Activated T-helper 17 cell treated with anti-CD3 and anti-CD28 coated beads, Interleukin-2, amount 50 U/mL, for 72 hours (primary cell): ENCODE measurements around the gene PDS5A. TPM values are rescaled to one million over a fixed set of nuclear protein-coding genes. Genes with fewer than 3 reads are reported as not detected.
"Not testable (repeated sequence)": the region's sequence is repeated elsewhere in the genome, so short reads cannot be mapped to it uniquely, and the experiment has no call there.

ENCODE experiments used
- ATAC-seq: fragments of 150-1000 bp; cut with Tn5 transposase; replicated peaks from 2 replicates; pipeline ENCODE4 v1.10.0; 2021; ENCODE audit warnings: mild to moderate bottlenecking, moderate library complexity
- H3K27ac Mint-ChIP-seq: one replicate; pipeline ENCODE4 v1.8.0; 2022; ENCODE audit warnings: mixed read lengths
- H3K27me3 Mint-ChIP-seq: one replicate; pipeline ENCODE4 v1.8.0; 2022; ENCODE audit warnings: mixed read lengths
- H3K36me3 Mint-ChIP-seq: one replicate; pipeline ENCODE4 v1.8.0; 2022; ENCODE audit warnings: low read depth, mild to moderate bottlenecking, mixed read lengths
- H3K4me1 Mint-ChIP-seq: one replicate; pipeline ENCODE4 v1.8.0; 2022; ENCODE audit warnings: mixed read lengths
- H3K4me3 Mint-ChIP-seq: one replicate; pipeline ENCODE4 v1.8.0; 2022; ENCODE audit warnings: mild to moderate bottlenecking, mixed read lengths
- H3K9me3 Mint-ChIP-seq: one replicate; pipeline ENCODE4 v1.8.0; 2022; ENCODE audit warnings: mixed read lengths
- total RNA-seq, 2 donors: library from RNA; stranded (reverse); gene quantifications; one replicate each; pipeline ENCODE4 v1.2.3, GENCODE V29; 2022

The PDS5A gene
- total RNA-seq, 2 donors from 2014 or later: 78.8 to 113 TPM

- Mint-ChIP-seq H3K4me3 (peak overlapping the region; percentile 36), H3K36me3 (peaks cover 12% of the 10 kb centered on the region), H3K27me3 (no peaks in the 10 kb centered on the region), H3K9me3 (no peaks in the 10 kb centered on the region), H3K27ac (peak overlapping the region; percentile 81), H3K4me1 (peaks cover 36% of the 10 kb centered on the region)
- ATAC-seq: no peak
Observed at GRCh38 chr4:39936565-39937418, 40.9 kb downstream of the PDS5A start.

GRCh38 chr4:39933671-39934590, 43.8 kb downstream of the PDS5A start:
- H3K4me3 Mint-ChIP-seq: peak overlapping the region; percentile 54
- H3K36me3 Mint-ChIP-seq: peaks cover 16% of the 10 kb centered on the region
- peak overlapping the region; percentile 31 for H3K27ac Mint-ChIP-seq
- no peaks in the 10 kb centered on the region for H3K9me3 Mint-ChIP-seq
- ATAC-seq: peak; percentile 56
- peaks cover 34% of the 10 kb centered on the region for H3K4me1 Mint-ChIP-seq
- H3K27me3 Mint-ChIP-seq: no peaks in the 10 kb centered on the region

GRCh38 chr4:39932776-39933402, 44.8 kb downstream of the PDS5A start:
- H3K36me3 Mint-ChIP-seq: peaks cover 27% of the 10 kb centered on the region
- H3K27me3 Mint-ChIP-seq: no peaks in the 10 kb centered on the region
- peak overlapping the region; percentile 54 for H3K4me3 Mint-ChIP-seq
- peak; percentile 69 for ATAC-seq
- H3K4me1 Mint-ChIP-seq: peaks cover 34% of the 10 kb centered on the region
- no peaks in the 10 kb centered on the region for H3K9me3 Mint-ChIP-seq
- H3K27ac Mint-ChIP-seq: peak overlapping the region; percentile 31

GRCh38 chr4:39931441-39931901, 46.2 kb downstream of the PDS5A start:
- peaks cover 38% of the 10 kb centered on the region for H3K36me3 Mint-ChIP-seq
- peak; percentile 73 for ATAC-seq

GRCh38 chr4:39928538-39928937, 49.2 kb downstream of the PDS5A start:
- Mint-ChIP-seq H3K27ac (no peak overlapping the region), H3K4me1 (peaks cover 24% of the 10 kb centered on the region), H3K4me3 (no peak overlapping the region), H3K9me3 (no peaks in the 10 kb centered on the region), H3K36me3 (peaks cover 55% of the 10 kb centered on the region), H3K27me3 (no peaks in the 10 kb centered on the region)
- ATAC-seq: no peak

More at GRCh38 chr4:39931441-39931901, 46.2 kb downstream of the PDS5A start:
- Mint-ChIP-seq H3K4me1 (peaks cover 30% of the 10 kb centered on the region), H3K27me3 (no peaks in the 10 kb centered on the region), H3K9me3 (no peaks in the 10 kb centered on the region), H3K27ac (peak overlapping the region; percentile 31), H3K4me3 (peak overlapping the region; percentile 54)

GRCh38 chr4:39924014-39924413, 53.7 kb downstream of the PDS5A start:
- Mint-ChIP-seq H3K27me3 (no peaks in the 10 kb centered on the region), H3K36me3 (peaks cover 86% of the 10 kb centered on the region), H3K4me3 (no peak overlapping the region), H3K4me1 (peaks cover 12% of the 10 kb centered on the region), H3K27ac (peak overlapping the region; percentile 75), H3K9me3 (no peaks in the 10 kb centered on the region)
- no peak for ATAC-seq

- H3K27me3 Mint-ChIP-seq: no peaks in the 10 kb centered on the region
- no peak overlapping the region for H3K4me3 Mint-ChIP-seq
- no peaks in the 10 kb centered on the region for H3K9me3 Mint-ChIP-seq
- peaks cover 12% of the 10 kb centered on the region for H3K4me1 Mint-ChIP-seq
- H3K36me3 Mint-ChIP-seq: peaks cover 78% of the 10 kb centered on the region
- H3K27ac Mint-ChIP-seq: peak overlapping the region; percentile 20
- ATAC-seq: no peak
Observed at GRCh38 chr4:39922399-39922798, 55.3 kb downstream of the PDS5A start.

- Mint-ChIP-seq H3K27ac (no peak overlapping the region), H3K27me3 (no peaks in the 10 kb centered on the region), H3K36me3 (peaks cover 91% of the 10 kb centered on the region), H3K4me1 (no peaks in the 10 kb centered on the region), H3K4me3 (no peak overlapping the region), H3K9me3 (no peaks in the 10 kb centered on the region)
- ATAC-seq: no peak
Observed at GRCh38 chr4:39913471-39913870, 64.2 kb downstream of the PDS5A start.

GRCh38 chr4:39910064-39910463, 67.6 kb downstream of the PDS5A start:
- no peak for ATAC-seq
- Mint-ChIP-seq H3K36me3 (peaks cover 95% of the 10 kb centered on the region), H3K27me3 (no peaks in the 10 kb centered on the region), H3K4me3 (no peak overlapping the region), H3K4me1 (peaks cover 6% of the 10 kb centered on the region), H3K27ac (no peak overlapping the region), H3K9me3 (no peaks in the 10 kb centered on the region)

- no peak overlapping the region for H3K4me3 Mint-ChIP-seq
- no peak for ATAC-seq
- no peak overlapping the region for H3K27ac Mint-ChIP-seq
- no peaks in the 10 kb centered on the region for H3K9me3 Mint-ChIP-seq
- peaks cover 93% of the 10 kb centered on the region for H3K36me3 Mint-ChIP-seq
- H3K4me1 Mint-ChIP-seq: peaks cover 6% of the 10 kb centered on the region
- H3K27me3 Mint-ChIP-seq: no peaks in the 10 kb centered on the region
Observed at GRCh38 chr4:39908284-39908683, 69.4 kb downstream of the PDS5A start.

- Mint-ChIP-seq H3K36me3 (peaks cover 93% of the 10 kb centered on the region), H3K27ac (peak overlapping the region; percentile 2), H3K4me1 (peaks cover 6% of the 10 kb centered on the region), H3K4me3 (no peak overlapping the region), H3K27me3 (no peaks in the 10 kb centered on the region), H3K9me3 (no peaks in the 10 kb centered on the region)
- ATAC-seq: no peak
Observed at GRCh38 chr4:39905656-39906055, 72.1 kb downstream of the PDS5A start.

GRCh38 chr4:39905019-39905418, 72.7 kb downstream of the PDS5A start:
- ATAC-seq, H3K4me3 Mint-ChIP-seq, H3K9me3 Mint-ChIP-seq, H3K27me3 Mint-ChIP-seq, H3K4me1 Mint-ChIP-seq, H3K27ac Mint-ChIP-seq: not testable (repeated sequence)
- H3K36me3 Mint-ChIP-seq: peaks cover 93% of the 10 kb centered on the region

GRCh38 chr4:39900966-39901365, 76.7 kb downstream of the PDS5A start:
- Mint-ChIP-seq H3K27ac (no peak overlapping the region), H3K36me3 (peaks cover 98% of the 10 kb centered on the region)

GRCh38 chr4:39899291-39899690, 78.4 kb downstream of the PDS5A start:
- Mint-ChIP-seq H3K27me3 (no peaks in the 10 kb centered on the region), H3K4me3 (no peak overlapping the region), H3K36me3 (peaks cover 98% of the 10 kb centered on the region), H3K27ac (peak overlapping the region; percentile 50), H3K4me1 (no peaks in the 10 kb centered on the region), H3K9me3 (no peaks in the 10 kb centered on the region)
- ATAC-seq: peak; percentile 38

More at GRCh38 chr4:39900966-39901365, 76.7 kb downstream of the PDS5A start:
- Mint-ChIP-seq H3K4me1 (no peaks in the 10 kb centered on the region), H3K9me3 (no peaks in the 10 kb centered on the region), H3K4me3 (no peak overlapping the region), H3K27me3 (no peaks in the 10 kb centered on the region)
- ATAC-seq: no peak
